Measurements from ENCODE around the gene FAM9A. TPM values are rescaled to one million over a fixed set of nuclear protein-coding genes. Genes with fewer than 3 reads are reported as not detected.
A peak's percentile ranks its signal among the peaks of the same experiment; 100 is the strongest.

FAM9A gene
- total and polyA plus RNA-seq, 2 of the 8 experiments (the other 6 are each of a cell fraction or from before 2014, with no cell fraction given) = not detected

GRCh38 chrX:8743126-8743732, 58.0 kb downstream of the FAM9A start:
- Histone ChIP-seq H3K4me2 (ENCODE audit: insufficient read depth in 1 of 2, low read depth in 2 of 2, low read length in 2 of 2) (no peak overlapping the region), H3K36me3 (ENCODE audit: control insufficient read depth in 2 of 4, insufficient read depth in 4 of 4, low read length in 3 of 4) (no peaks in the 10 kb centered on the region), H3K79me1 (ENCODE audit: low read depth, low read length) (no peaks in the 10 kb centered on the region), H3K4ac (replicated peaks; ENCODE audit: insufficient read length, low read depth, low read length) (no peak overlapping the region), H4K8ac (ENCODE audit: extremely low read depth, insufficient read depth, low read length) (no peak overlapping the region), H3K9me3 (ENCODE audit: insufficient read depth in 2 of 2, low read depth in 1 of 2, low read length in 1 of 2) (no peaks in the 10 kb centered on the region), H4K5ac (ENCODE audit: insufficient read length, low read depth, low read length) (no peak overlapping the region), H3K14ac (ENCODE audit: insufficient read length) (no peak overlapping the region), H2BK120ac (replicated peaks; ENCODE audit: low read depth, low read length) (no peak overlapping the region), H2BK20ac (ENCODE audit: low read length) (no peak overlapping the region), H2BK12ac (ENCODE audit: low read depth, low read length) (no peak overlapping the region), H3K23me2 (ENCODE audit: low read depth, low read length) (no peaks in the 10 kb centered on the region), H4K91ac (replicated peaks; ENCODE audit: insufficient read length, low read length) (no peak overlapping the region), H2BK5ac (ENCODE audit: low read depth, low read length) (no peak overlapping the region), H4K20me1 (replicated peaks in 1 of 2; ENCODE audit: control insufficient read depth in 1 of 2, insufficient read depth in 2 of 2, low read length in 2 of 2) (no peaks in the 10 kb centered on the region), H3K23ac (ENCODE audit: insufficient read length) (no peak overlapping the region), H3K9ac (replicated peaks in 1 of 4; ENCODE audit: extremely low read depth in 1 of 4, low read depth in 3 of 4, low read length in 3 of 4) (no peak overlapping the region), H3K79me2 (ENCODE audit: control insufficient read depth in 1 of 2, insufficient read depth in 2 of 2, low read length in 2 of 2) (no peaks in the 10 kb centered on the region), H3K56ac (replicated peaks; ENCODE audit: insufficient read length, low read depth, low read length) (no peak overlapping the region), H3K27ac (ENCODE audit: low read depth, low read length) (no peak overlapping the region), H3K27me3 (replicated peaks in 1 of 4; ENCODE audit: control insufficient read depth in 3 of 4, extremely low read depth in 1 of 4, insufficient read depth in 3 of 4, low read length in 3 of 4) (no peaks in the 10 kb centered on the region), H2AFZ (ENCODE audit: low read length) (no peak overlapping the region), H3K4me1 (replicated peaks in 1 of 4; ENCODE audit: control insufficient read depth in 3 of 4, insufficient read depth in 4 of 4, low read length in 3 of 4) (no peaks in the 10 kb centered on the region), H3K18ac (ENCODE audit: extremely low read depth, low read length) (no peak overlapping the region), H2AK5ac (ENCODE audit: low read depth, low read length) (no peak overlapping the region), H3K4me3 (ENCODE audit: extremely low read depth in 1 of 4, insufficient read depth in 2 of 4, low read depth in 3 of 4, low read length in 4 of 4) (no peak overlapping the region), H2BK15ac (ENCODE audit: low read length) (no peak overlapping the region)
- peak; percentile 48 for FAIRE-seq
- DNase-seq (ENCODE audit: low read depth in 1 of 2, low spot score in 2 of 2) = peak in 1 of 2 experiments; percentile 82
- CTCF ChIA-PET (ENCODE audit: partially characterized antibody) = interaction anchor here (0.8 to 1.3 kb wide), 3 partner anchors 9 to 71 kb away, joined by 3 read pairs; no protein-coding TSS in a partner anchor
- POLR2A ChIA-PET (ENCODE audit: partially characterized antibody) = no interaction called here
- 63% methylated on average over 8 of the region's 11 CpGs; no CpG with 5 or more reads in 1 of the 2 experiments for WGBS, 2 experiments (ENCODE audit: extremely low coverage in 1 of 2, insufficient coverage in 1 of 2, insufficient read length in 1 of 2, insufficient replicate concordance in 2 of 2, low coverage in 1 of 2, low lambda C conversion rate in 2 of 2, missing lambda C conversion rate in 1 of 2)
- TF ChIP-seq CTCF (IDR thresholded peaks at IDR 0.05; ENCODE audit: control extremely low read depth in 1 of 3, insufficient read depth in 1 of 3, low read depth in 1 of 3, low read length in 3 of 3) = peak; percentile 50 to 72 (median 65)
- peak; percentile 61 to 72 for TF ChIP-seq RAD21 (IDR thresholded peaks at IDR 0.05 in 1 of 2, conservative IDR thresholded peaks at IDR 0.05 in 1 of 2; ENCODE audit: low read depth in 2 of 2, low read length in 2 of 2)
- no peak for TF ChIP-seq TAF1 (IDR thresholded peaks at IDR 0.05; ENCODE audit: low read depth, low read length)
- TF ChIP-seq KDM5A (IDR thresholded peaks at IDR 0.05; ENCODE audit: low read length) = no peak
- TF ChIP-seq GTF2F1 (IDR thresholded peaks at IDR 0.05; ENCODE audit: borderline replicate concordance, low read depth, low read length) = no peak
- TF ChIP-seq BRCA1 (IDR thresholded peaks at IDR 0.05; ENCODE audit: low read depth, low read length) = no peak
- TF ChIP-seq MAX (IDR thresholded peaks at IDR 0.05) = no peak
- no peak for TF ChIP-seq RXRA (IDR thresholded peaks at IDR 0.05; ENCODE audit: insufficient read depth, low read depth, low read length)
- TF ChIP-seq CREB1 (IDR thresholded peaks at IDR 0.05) = no peak
- TF ChIP-seq ZNF274 (IDR thresholded peaks at IDR 0.05; ENCODE audit: borderline replicate concordance, extremely low read depth, low read length) = no peak

Measured in H1 (cell line).